ENCODE measurements around the gene HLA-DOA.

- TF ChIP-seq CTCF (IDR thresholded peaks at IDR 0.05) (no peak), EZH2phosphoT487 (IDR thresholded peaks at IDR 0.05) (no peak)
Observed at GRCh38 chr6:33018418-33018817, 9.0 kb upstream of the HLA-DOA start.

Measured in neural progenitor cell (in vitro differentiated cells).